Mammary epithelial cell (primary cell): ENCODE results near the gene SYCN.

Experiments used
- CTCF ChIP-seq, 2 donors: IDR thresholded peaks in 1 of 2; conservative IDR thresholded peaks in 1 of 2; 2 replicates each; pipeline ENCODE4 v1.5.1; 2011 to 2012; ENCODE audit warnings: inconsistent platforms in 2 of 2, low read length in 2 of 2, mild to moderate bottlenecking in 2 of 2, control low read depth in 1 of 2, low read depth in 1 of 2; ENCODE audit not compliant: insufficient read depth in 1 of 2; ENCODE audit errors: extremely low read depth in 1 of 2
- EZH2 ChIP-seq: IDR thresholded peaks from 2 replicates; pipeline ENCODE4 v1.6.1; 2012; ENCODE audit warnings: low read length, inconsistent platforms, borderline replicate concordance

DNA sequence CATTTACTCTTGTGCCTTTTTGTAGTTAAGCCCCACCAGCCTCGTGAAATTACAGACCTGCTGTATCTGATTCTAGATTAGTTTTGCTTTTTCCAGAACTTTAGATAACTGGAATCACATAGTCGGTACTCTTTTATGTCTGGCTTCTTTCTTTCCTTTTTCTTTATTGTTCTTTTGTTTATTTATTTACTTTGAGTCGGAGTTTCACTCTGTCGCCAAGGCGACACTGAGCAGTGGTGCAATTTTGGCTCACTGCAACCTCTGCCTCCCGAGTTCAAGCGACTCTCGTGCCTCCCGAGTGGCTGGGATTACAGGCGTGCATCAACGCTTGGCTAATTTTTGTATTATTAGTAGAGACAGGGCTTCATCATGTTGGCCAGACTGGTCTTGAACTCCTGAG lies 13.3 kb downstream of the SYCN start:
- no peak for TF ChIP-seq EZH2
- no peak for TF ChIP-seq CTCF (conservative IDR thresholded peaks at IDR 0.05 in 1 of 2, IDR thresholded peaks at IDR 0.05 in 1 of 2; ENCODE audit: extremely low read depth in 1 of 2, insufficient read depth in 1 of 2, low read depth in 1 of 2, low read length in 2 of 2)
